ENCODE measurements around the gene DMAP1.
"Not testable (repeated sequence)": the region's sequence is repeated elsewhere in the genome, so short reads cannot be mapped to it uniquely, and the experiment has no call there.

The DMAP1 gene, protein sequence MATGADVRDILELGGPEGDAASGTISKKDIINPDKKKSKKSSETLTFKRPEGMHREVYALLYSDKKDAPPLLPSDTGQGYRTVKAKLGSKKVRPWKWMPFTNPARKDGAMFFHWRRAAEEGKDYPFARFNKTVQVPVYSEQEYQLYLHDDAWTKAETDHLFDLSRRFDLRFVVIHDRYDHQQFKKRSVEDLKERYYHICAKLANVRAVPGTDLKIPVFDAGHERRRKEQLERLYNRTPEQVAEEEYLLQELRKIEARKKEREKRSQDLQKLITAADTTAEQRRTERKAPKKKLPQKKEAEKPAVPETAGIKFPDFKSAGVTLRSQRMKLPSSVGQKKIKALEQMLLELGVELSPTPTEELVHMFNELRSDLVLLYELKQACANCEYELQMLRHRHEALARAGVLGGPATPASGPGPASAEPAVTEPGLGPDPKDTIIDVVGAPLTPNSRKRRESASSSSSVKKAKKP

DNA sequence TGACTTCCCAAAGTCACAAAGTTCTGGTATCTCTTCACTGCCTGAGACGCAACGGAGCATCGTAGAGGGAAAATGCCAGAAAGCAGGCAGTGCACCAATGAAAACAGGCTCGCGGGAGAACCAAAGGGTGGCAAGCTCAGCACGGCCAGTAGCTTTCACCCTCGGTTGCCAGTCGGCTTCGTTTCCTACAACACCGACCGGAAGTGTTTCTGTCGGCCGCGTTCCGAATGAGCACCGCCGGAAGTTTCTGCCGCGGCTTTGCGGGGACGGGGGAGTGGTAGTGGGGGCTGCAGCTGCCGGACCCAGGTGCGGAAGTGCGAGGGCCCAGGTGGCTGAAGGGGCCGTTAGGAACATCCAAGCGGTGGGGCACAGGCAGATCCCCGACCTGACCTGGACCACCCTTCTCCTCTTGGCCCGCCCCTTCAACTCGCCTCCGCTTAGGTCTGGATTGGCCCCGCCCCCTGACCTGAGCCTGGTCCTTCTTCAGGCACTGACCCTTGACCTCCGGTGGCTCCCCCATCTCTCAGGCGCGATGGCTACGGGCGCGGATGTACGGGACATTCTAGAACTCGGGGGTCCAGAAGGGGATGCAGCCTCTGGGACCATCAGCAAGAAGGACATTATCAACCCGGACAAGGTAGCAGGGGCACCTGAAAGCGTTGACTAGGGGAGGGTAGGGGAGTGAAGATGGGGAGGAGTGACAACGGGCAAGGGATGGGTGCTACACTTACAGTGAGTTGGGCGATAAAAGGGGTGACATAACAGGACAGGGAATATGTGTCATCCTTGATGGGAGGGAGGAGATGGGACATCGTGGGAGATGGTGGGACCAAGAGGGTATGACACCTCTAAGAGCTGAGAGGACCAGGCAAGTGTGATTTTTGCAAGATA lies at the start of gene DMAP1:
Gene DMAP1, plus strand, starts transcription at position 250 of the 891 bp plus-strand sequence. Its CDS starts 283 bp downstream, at position 533.
- DNase-seq (ENCODE audit: low read depth in 2 of 2): peak; percentile 74 to 76

DNA sequence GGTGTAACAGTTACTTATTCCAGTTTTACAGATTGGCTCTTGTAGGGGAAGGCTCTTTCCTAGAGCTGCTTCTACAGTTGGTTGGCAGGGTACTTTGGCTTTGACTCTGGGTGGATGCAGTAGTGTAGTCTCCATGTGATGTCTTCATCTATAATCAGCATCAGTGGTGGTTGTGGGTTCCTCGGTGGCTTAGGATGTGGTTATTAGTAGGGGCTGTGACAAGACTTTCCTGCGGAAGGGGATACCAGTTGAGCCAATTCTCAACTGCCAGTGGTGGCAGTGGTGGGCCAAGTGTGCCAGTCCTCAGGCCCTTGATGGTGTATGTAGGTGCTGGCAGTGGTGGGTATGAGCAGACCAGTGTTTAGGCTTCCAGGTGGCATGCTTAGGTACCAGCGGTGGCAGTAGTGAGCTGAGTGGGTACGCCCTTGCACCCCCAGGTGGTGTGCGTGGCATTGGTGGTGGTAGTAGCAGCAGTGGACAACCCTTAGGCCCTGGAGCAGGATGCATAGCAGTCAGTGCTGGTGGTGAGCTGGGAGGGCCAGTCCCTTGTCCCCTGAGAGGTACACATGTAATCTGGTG lies 44.7 kb upstream of the DMAP1 start:
- no peak for DNase-seq (ENCODE audit: low read depth in 2 of 2)

DNA sequence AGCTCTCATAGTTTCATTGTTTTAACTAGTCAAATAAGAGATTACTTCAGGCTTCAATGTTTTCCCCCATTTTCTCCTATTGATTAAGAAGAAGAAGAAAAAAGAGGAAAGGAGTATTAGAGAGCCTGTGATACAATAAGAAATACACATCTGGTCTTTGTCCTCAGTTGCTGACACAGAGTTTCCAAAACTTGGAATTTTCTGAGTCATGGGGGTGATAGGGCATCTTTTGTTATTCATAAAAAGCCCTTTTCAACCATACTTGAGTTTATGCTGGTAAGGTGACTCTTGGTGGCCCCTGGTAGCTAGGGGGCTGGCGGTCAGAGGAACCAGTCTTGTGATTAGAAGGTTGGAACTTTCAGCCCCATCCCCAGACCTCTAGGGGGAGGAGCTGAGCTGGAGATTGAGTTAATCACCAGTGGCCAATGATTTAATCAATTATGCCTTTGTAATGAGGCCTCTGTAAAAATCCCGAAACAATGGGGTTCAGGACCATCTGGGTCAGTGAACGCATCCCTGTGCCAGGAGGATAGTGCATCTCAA lies 42.9 kb upstream of the DMAP1 start:
- DNase-seq (ENCODE audit: low read depth in 2 of 2): no peak

DNA sequence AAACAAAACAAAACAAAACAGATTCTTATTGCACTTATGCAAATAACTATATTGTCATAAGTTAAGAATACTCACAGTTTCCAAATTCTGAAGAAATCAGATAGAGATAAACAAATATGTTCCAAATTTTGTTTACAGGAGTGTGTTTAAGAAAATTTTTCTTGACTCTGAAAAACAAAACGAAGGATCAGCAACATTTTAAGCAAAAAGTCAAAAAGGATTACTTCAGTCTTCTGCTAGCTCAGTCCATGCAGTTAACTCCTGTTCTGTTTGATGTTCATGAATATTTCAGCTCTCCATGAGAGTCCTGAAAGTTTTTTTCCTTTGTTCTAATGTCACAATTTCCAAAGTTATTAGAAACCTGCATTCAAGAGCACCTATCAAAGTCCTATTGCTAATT lies 38.6 kb upstream of the DMAP1 start:
- no peak for DNase-seq (ENCODE audit: low read depth in 2 of 2)

DNA sequence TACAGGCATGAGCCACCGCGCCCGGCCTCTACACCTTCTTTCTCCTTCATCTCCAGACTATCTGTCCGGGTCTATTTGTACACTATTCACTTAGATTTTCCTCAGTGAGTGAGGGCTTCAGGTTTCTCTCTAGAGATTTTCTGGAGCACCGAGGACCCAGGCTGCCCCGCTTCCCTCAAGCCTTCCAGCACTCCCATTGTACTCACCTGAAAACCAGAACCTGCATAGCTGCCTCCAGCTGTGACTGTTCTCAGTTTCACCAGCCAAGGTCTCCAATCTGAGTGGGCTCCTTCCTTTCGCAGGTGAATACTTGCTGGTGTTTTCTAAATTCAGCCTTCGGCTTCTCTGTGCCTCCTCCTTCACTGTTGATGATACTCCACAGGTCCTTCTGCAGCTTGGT lies 12.9 kb upstream of the DMAP1 start:
- no peak for DNase-seq (ENCODE audit: low read depth in 2 of 2)

DNA sequence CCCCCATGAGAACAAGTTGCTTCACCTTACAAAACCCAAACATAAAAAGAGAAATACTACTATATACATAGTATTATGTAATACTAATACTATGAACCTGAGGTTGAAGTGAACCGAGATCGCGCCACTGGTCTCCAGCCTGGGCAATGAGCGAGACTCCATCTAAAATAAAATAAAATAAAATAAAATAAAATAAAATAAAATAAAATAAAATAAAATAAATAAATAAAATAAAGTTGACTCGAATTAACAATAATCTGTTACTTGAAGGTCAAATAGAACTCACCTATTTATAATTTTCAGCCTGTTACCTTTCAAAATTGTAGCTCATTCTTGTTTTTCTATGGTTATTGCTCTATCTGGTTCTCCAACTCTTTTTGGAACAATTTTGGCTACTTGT lies 6.7 kb upstream of the DMAP1 start:
- not testable (repeated sequence) for DNase-seq (ENCODE audit: low read depth in 2 of 2)

DNA sequence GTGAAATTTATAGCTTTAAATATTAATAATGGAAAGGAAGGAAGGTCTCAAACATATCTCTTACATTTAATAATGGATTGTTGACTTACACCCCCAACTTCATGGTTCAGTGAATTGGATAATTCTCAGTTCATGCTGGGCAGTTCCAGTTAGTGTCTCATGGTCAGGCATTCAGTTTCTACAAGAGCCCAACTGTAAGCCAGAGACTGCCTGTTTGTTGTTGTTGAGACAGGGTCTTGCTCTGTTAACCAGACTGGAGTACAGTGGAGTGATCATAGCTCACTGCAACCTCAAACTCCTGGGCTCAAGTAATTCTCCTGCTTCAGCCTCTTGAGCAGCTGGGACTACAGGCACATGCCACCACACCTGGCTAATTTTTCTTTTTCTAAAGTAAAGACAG lies 5.0 kb upstream of the DMAP1 start:
- no peak for DNase-seq (ENCODE audit: low read depth in 2 of 2)

DNA sequence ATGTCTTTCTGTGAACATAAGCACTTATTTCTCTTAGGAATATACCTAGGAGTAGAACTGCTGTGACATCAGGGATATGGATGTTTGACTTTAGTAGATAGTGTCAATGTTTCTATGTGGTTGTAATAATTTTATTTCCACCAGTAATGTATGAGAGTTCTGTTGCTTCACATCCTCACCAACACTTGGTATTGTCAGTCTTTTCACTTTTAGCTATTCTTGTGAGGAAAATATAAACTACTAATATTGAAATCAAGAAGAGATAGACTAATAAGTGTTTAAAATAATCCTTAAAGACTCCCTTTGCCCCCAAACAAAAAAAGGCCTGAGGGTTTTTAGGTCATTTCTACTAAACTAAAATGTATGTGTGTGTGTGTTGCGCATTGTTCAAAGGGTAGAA lies 2.7 kb upstream of the DMAP1 start:
- DNase-seq (ENCODE audit: low read depth in 2 of 2): no peak

DNA sequence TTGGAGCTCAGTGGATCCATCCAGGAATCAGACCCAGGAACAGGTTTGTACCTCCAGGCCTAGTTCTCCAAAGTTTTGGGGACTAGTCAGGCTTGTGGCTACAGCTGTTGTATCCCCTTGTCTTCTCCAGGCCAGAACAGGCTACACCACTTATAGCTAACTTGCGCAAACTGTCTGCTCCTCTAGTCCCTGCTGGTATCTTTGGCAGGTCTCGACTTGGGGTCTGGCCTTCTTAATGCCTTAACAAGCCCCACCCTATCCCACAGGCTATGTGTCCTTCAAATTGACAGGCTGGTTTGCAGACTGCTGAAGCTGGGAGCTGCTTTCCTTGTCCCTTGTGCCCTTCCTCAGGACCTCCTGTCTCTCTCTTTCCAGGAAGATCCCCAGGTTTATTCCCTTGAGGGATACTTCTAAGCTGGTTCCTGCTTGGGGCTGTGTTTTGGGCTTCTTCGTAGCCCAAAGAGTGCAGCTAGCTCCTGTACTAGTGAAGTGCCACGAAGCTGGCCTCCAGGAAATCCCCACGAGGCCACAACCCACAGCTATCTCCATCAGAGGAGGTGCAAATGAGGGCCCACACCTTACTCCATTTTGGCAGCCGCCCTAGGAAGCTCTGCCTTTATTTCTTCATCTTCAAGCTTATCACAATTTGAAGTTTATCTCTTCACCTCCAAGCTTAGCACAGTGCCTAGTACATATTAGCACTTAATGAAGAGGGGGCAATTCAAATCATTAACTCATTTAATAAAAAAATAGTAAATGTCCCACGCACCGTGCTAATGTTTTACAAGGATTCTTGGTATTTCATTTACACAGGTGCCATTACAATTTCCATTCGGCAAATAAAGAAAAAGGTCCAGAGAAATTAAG lies 683 bp upstream of the DMAP1 start:
- no peak for DNase-seq (ENCODE audit: low read depth in 2 of 2)

DNA sequence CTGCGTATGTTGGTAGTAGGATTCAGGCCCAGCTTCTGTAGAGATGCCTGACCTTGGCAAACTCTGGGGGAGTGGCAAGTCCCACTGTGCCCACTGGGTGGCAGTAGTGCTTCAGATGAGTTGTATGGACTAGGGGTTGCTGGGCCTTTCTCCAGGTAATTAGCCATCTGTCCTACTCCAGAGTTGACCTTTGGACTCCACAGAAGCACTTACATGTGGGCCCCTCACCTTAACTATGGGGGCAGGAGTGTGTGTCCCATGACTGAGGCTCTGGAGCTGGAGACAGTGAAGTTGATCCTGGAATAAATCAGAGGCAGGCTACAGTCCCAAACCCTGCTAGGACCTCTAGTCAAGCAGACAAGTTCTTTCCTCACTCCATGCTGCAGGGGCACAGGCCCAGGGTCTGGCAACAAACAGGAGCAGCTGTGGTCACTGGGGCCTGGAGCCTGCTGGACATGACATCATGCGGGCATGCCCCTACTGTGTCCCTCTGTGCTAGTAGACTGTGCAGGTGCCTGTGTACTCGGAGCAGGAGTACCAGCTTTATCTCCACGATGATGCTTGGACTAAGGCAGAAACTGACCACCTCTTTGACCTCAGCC lies 4.6 kb downstream of the DMAP1 start:
- peak; percentile 46 to 55 for DNase-seq (ENCODE audit: low read depth in 2 of 2)

DNA sequence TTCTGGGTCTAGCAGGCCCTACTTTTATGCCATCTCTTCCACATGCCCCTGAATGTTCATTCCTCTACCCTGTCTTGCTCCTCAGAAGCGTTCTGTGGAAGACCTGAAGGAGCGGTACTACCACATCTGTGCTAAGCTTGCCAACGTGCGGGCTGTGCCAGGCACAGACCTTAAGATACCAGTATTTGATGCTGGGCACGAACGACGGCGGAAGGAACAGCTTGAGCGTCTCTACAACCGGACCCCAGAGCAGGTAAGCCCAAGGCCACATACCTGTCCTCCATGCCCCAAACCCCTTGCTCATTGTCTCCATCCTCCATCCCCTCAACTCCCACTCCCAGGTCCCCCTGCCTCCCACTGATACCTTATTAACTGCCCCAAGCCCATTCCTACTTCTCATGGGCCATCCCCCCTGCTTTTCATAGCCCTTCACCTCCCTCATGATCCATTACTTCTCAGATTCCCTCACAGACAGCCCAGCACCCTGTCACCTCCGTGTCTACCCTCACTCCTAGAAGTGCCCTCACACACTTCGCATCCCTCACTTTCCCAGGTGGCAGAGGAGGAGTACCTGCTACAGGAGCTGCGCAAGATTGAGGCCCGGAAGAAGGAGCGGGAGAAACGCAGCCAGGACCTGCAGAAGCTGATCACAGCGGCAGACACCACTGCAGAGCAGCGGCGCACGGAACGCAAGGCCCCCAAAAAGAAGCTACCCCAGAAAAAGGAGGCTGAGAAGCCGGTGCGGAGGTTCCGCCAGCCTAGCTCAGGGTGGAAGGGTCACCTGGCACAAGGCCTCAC lies 5.4 kb downstream of the DMAP1 start:
- no peak for DNase-seq (ENCODE audit: low read depth in 2 of 2)

DNA sequence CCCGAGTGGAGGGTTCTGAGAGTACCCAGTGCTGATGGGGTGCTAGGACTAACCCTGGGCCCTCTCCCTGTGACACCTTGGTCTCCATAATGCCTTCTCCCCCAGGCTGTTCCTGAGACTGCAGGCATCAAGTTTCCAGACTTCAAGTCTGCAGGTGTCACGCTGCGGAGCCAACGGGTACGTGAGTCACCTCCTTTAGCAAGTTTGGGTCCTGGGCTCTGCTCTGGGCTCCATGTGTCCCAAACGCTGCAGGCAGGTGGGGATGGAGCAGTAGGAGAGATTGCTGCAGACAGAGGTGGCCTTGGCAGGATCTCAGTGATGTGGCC lies 6.0 kb downstream of the DMAP1 start:
- DNase-seq (ENCODE audit: low read depth in 2 of 2): no peak

DNA sequence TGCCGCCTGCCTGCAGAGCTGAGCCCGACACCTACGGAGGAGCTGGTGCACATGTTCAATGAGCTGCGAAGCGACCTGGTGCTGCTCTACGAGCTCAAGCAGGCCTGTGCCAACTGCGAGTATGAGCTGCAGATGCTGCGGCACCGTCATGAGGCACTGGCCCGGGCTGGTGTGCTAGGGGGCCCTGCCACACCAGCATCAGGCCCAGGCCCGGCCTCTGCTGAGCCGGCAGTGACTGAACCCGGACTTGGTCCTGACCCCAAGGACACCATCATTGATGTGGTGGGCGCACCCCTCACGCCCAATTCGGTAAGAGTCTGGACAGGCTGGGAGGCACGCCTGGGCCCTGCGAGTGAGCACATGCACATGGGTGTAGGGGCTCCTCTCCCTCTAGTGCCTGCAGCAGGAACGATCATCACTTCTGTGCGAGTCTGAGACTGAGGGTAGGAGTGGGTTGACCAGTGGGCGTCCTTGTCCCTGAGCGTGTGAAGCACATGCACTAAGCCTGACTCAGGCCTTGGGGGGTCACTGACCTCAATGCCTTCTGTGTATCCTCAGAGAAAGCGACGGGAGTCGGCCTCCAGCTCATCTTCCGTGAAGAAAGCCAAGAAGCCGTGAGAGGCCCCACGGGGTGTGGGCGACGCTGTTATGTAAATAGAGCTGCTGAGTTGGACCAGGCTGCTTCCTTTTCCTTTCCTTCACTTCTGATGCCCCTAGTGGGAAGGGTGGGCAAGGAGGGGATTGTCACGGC lies 6.9 kb downstream of the DMAP1 start:
- DNase-seq (ENCODE audit: low read depth in 2 of 2): no peak

DNA sequence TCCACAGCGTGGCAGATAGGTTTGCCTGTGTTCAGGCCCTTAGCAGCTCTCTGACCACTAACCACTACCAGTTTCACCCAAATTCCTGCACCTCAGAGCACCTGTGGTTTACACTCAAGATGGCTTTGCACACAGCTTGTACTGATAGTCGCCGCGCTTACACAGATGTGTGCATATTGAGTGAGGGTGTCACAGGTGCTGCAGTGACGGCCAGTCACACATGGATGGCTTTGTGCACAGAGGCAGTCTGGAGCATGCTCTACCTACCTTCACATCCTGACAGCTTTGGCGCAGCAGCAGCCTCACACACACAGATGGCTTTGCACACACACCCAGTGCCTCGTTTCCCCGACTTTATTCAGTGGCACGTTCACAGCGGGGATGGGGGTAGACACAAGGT lies 7.5 kb downstream of the DMAP1 start:
- DNase-seq (ENCODE audit: low read depth in 2 of 2): no peak

DNA sequence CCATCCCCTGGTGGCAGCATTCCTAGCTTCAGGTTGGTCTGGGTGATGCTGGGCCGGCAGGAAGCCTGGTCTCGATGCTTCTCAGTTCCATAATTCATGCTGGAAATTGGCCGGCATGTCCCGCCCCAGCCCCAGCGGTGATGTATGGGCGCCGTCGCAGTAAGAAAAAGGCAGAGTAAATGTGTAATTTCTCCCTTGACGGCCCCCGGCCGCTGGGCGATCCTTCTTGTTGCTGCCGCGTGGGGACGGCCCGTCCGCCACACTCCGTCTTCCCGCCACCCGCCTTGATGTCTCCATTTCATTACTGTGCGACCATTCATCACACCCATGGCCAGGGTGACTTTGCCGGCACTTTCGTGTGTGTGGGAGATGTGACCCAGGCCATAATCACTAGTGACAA lies 8.5 kb downstream of the DMAP1 start:
- no peak for DNase-seq (ENCODE audit: low read depth in 2 of 2)

DNA sequence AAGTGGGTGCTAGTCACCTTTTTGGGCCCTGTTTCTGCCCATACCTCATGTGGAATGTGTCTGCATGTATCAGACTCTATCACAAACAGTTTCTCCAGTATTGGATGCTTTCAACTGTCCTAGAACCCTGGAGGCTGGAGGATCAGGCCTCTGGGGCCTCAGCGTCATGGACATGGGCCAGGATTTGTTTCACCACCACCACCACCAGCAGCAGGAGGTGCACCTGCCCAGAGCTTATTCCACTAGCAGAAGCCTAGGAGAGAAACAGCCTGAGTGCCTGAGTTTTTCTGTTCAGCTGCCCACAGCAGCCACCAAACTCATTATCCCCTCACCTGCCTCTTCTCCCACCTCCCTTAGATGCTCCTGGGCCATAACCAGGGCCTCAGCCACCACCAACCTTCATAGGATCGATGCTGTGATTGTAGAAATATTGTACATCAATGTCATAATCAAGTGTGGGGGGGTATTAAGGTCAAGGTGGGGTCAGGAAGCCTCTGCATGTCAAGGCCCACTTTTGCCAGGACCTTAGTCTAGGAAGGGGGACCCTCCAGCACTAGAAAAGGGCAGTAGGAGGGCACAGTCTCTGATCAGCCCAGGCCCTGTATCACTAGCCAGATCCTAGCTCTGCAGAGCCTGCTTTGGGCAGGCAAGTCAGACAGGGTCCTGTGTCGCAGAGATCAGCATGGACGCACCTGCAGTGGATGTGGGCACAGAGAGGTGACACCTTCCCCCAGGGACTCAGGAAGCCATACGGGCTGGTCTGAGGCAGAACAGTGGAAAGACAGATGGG lies 9.3 kb downstream of the DMAP1 start:
- DNase-seq (ENCODE audit: low read depth in 2 of 2): no peak

DNA sequence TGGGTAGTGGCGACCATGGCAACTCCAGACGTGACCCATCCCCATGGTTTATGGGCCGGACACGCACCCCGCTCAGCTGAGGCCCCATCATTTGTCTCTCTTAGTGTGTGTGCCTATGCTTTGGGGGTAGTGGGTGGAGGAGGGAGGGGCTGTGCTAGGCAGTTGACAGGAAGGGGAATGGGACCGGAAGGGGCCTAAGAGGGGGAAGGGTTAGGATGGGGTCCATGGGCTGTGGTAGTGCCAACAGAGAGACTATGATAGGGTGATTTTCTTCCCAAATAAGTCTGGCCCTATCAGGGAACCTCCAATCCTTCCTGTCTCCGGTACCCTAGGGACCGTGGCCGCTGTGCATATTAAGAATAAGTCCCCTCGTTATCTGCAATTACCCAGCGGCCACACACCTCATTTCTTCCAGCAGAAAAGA lies 9.9 kb downstream of the DMAP1 start:
- no peak for DNase-seq (ENCODE audit: low read depth in 2 of 2)

DNA sequence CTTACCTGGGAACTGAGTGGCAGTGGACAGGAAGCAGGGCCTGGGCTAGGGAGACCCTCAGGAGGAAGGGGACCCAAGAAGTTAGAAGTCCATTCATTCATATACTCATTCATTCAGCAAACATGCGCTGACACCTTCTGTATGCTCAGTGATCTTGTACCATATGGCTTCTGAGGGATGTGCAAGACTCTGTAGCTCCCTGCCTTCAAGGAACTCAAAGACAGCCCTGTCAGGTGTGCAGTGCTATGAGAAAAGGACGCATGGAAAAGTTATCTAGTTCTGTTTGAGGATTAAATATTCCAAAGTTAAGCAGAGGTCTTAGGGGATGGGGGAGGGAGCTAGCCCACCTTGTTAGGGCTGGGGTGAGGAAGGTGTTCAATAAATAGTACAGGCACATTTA lies 12.5 kb downstream of the DMAP1 start:
- DNase-seq (ENCODE audit: low read depth in 2 of 2): no peak

DNA sequence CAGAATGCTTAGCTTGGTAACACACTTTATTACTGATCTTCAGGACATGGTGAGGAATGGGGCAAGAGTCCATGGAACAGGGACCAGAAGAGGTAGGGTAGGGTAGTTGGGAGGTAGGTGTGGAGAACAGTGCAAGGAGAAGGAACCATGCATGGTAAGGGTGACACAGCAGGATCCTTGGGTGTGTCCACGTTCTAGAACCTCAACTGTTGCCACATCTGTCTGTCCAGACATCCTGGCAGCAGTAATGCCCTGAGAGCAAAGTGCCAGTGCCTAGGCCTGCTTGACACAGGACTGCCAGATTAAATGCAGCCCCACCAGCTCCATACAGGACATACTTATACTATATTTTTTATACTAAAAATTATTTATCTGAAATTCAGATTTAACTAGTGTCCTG lies 13.9 kb downstream of the DMAP1 start:
- DNase-seq (ENCODE audit: low read depth in 2 of 2): no peak
